ENCODE results near the gene ZC3H7B.
"Not testable (repeated sequence)": the region's sequence is repeated elsewhere in the genome, so short reads cannot be mapped to it uniquely, and the experiment has no call there.

ZC3H7B gene

GRCh38 chr22:41381329-41382097 lies 80.2 kb downstream of the ZC3H7B start, which contains the start of gene TEF:
Gene TEF (plus strand): TSS chr22:41381942. CDS start chr22:41382045, 103 bp downstream.
- DNase-seq (ENCODE audit: low read depth in 2 of 2): peak; percentile 96 to 98

- DNase-seq (ENCODE audit: low read depth in 2 of 2): peak; percentile 36 to 53
Observed at GRCh38 chr22:41382098-41382578, 80.8 kb downstream of the ZC3H7B start.

DNA sequence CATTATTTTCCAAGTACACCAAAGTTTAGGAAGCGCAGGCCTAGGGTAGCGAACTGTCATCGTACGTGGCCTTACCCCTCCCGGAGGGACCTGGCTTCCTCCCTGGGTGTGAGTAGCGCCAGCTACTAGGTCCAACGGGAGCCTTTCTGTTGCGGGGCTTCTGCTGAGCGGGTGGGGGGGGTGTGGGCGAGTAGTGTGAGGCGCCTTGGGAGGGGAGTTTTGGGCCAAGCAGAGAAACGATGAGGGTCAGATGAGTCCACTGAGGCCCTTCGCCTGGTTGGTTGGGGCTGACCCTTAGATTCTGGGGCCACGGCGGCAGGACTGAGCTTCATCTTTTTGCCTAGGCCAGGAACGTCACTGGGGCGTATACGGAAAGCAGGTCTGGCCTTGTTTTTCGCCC lies 81.3 kb downstream of the ZC3H7B start:
- no peak for DNase-seq (ENCODE audit: low read depth in 2 of 2)

GRCh38 chr22:41383085-41383484 lies 81.8 kb downstream of the ZC3H7B start:
- DNase-seq (ENCODE audit: low read depth in 2 of 2): no peak

DNA sequence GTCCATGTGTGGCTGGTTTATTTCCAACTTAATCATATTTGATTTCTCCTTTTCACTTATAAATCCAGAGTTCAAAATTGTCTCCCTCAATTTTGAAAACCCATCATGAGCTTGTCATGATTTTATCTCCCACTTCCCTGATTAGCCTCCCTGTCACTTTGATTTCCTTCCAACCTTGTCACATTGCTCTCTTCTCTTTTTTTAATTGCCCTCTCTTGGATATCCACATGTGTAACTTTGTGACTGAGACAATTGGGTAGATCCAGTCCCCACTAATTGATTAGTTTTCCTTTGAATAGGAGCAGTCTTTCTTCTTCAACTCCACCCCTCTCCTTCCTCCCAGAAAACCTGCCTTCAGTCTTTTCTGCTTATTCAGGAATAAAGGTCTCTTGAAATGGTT lies 82.8 kb downstream of the ZC3H7B start:
- DNase-seq (ENCODE audit: low read depth in 2 of 2): no peak

DNA sequence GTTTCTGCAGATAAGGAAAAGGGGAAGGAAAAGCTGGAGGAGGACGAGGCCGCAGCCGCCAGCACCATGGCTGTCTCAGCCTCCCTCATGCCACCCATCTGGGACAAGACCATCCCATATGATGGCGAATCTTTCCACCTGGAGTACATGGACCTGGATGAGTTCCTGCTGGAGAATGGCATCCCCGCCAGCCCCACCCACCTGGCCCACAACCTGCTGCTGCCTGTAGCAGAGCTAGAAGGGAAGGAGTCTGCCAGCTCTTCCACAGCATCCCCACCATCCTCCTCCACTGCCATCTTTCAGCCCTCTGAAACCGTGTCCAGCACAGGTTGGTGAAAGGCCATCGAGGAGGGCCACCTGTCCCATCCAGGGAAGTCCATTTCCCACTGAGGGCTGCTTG lies 86.0 kb downstream of the ZC3H7B start:
- DNase-seq (ENCODE audit: low read depth in 2 of 2): no peak

DNA sequence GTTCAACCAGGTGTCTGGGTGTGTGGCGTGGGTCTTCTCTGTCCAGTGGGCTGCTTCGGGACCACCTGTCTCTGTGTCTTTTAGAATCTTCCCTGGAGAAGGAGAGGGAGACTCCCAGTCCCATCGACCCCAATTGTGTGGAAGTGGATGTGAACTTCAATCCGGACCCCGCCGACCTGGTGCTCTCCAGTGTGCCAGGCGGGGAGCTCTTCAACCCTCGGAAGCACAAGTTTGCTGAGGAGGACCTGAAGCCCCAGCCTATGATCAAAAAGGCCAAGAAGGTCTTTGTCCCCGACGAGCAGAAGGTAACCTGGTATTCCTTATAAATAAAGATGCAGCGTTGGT lies 92.7 kb downstream of the ZC3H7B start:
- DNase-seq (ENCODE audit: low read depth in 2 of 2): no peak

DNA sequence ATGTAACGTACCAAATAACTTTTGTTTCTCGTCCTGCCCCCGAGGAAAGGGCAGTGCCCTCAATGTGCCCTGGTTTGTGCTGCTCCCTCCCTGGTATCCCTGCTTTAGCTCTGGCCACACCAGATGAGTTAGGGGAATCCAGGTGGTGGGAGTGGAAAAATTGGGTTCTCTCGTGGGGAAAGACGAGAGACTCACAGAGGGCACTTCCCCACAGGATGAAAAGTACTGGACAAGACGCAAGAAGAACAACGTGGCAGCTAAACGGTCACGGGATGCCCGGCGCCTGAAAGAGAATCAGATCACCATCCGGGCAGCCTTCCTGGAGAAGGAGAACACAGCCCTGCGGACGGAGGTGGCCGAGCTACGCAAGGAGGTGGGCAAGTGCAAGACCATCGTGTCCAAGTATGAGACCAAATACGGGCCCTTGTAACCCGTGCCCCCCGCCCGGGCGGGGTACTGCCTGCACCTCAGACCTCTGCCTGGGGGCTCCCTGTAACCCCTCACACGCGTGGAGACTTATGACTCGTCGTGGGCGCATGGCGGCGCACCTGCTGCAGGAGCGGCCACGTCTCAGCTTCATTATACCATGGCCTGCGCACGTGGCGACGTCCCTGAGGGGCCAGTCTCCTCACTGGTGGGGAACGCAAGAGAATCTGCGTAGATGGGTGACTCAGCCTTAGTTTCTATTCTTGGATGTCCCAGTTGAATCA lies 94.4 kb downstream of the ZC3H7B start:
- no peak for DNase-seq (ENCODE audit: low read depth in 2 of 2)

DNA sequence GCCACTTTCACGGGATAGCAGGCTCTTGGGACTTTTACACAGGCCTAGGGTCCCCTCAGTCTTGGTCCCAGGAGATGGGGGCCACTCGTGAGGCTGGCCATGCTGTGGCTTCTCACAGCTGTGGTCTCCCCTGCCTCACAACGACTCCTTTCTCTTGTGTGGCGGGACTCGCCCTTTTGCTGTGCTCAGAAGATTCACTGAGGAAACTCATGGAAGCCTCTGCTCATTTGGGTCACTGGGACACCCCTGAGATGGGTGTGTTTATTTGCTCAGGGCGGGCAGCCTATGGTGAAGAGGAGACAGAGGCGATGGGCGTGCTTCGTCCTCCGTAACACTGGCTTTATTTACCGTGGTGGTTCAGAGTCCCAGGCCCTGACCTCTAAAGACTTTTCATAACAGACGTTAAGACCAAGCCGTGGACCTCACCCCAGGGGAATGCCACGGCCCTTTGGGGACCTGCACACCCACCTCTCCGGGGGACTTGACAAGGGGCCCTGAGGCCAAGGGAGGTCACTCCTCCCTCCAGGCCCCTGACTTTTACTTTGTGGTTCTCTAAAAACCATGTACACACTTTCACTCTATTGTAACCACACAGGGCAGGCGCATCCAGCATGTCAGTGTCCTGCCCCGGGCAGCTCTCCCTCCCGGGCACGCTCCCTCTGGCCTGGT lies 96.0 kb downstream of the ZC3H7B start:
- DNase-seq (ENCODE audit: low read depth in 2 of 2): no peak

GRCh38 chr22:41398921-41399320 lies 97.6 kb downstream of the ZC3H7B start:
- DNase-seq (ENCODE audit: low read depth in 2 of 2): no peak

GRCh38 chr22:41401781-41402648 lies 100.7 kb downstream of the ZC3H7B start:
- DNase-seq (ENCODE audit: low read depth in 2 of 2): no peak

- not testable (repeated sequence) for DNase-seq (ENCODE audit: low read depth in 2 of 2)
Observed at GRCh38 chr22:41402851-41403250, 101.5 kb downstream of the ZC3H7B start.

- peak; percentile 60 to 75 for DNase-seq (ENCODE audit: low read depth in 2 of 2)
Observed at GRCh38 chr22:41403532-41404318, 102.4 kb downstream of the ZC3H7B start.

DNA sequence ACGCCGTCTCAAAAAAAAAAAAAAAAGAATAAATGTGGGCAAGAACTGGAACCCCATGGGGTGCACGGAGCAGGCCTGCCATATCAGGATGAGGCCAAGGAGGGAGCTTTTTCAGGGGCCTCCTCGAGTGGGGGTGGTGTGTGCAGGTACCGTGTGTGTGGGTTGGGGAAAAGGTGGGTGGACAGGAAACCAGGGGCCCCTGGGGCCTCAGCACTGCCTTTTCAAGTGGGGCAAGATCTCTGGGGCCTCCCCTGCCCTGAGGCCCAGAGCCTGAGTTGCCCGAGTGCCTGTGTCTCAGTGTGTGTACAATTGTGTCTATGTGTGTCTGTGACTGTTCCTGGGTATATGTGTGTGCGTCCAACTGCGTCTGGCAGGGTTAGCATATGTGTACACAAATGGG lies 104.3 kb downstream of the ZC3H7B start:
- peak in 1 of 2 donors; percentile 23 for DNase-seq (ENCODE audit: low read depth in 2 of 2)

GRCh38 chr22:41406410-41406809 lies 105.1 kb downstream of the ZC3H7B start:
- DNase-seq (ENCODE audit: low read depth in 2 of 2): no peak

DNA sequence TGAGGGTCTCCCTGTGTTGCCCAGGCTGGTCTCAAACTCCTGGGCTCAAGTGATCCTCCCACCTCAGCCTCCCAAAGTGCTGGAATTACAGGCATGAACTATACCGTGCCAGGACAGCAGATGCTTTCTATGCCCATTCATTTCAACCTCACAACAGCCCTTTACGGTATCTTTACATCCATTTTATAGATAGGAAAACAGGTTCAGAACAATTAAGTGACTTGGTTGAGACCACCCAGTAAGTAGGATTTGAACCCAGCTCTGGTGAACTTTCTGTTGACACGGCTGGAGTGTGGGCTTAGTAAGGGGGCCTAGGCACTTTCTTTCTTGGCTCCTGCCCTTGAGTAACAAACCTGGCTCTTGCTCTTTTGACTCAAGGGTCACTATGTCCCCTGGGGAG lies 106.1 kb downstream of the ZC3H7B start:
- no peak for DNase-seq (ENCODE audit: low read depth in 2 of 2)

- no peak for DNase-seq (ENCODE audit: low read depth in 2 of 2)
Observed at GRCh38 chr22:41408665-41409064, 107.3 kb downstream of the ZC3H7B start.

Data from stimulated activated CD4-positive, alpha-beta T cell treated with anti-CD3 and anti-CD28 coated beads, Interleukin-1b, Interleukin-23, amount 100 ng/mL, for 4 hours (primary cell).